Trophoblast cell (in vitro differentiated cells and primary cell): ENCODE data around the gene ABITRAM.
"Not testable (repeated sequence)": the region's sequence is repeated elsewhere in the genome, so short reads cannot be mapped to it uniquely, and the experiment has no call there.

ENCODE experiments used
- DNase-seq, 2 donors: peaks; one replicate each; pipeline ENCODE4 v3.0.0-alpha.2; 2016
- H2AFZ ChIP-seq: 2 replicates; pipeline ENCODE4 v1.6.1; 2013; ENCODE audit warnings: low read length, moderate library complexity, mild to moderate bottlenecking; ENCODE audit not compliant: insufficient read depth, poor library complexity
- H2AK5ac ChIP-seq: 2 replicates; pipeline ENCODE4 v1.6.1; 2013; ENCODE audit warnings: mild to moderate bottlenecking, low read length
- H2BK120ac ChIP-seq: 2 replicates; pipeline ENCODE4 v1.6.1; 2013; ENCODE audit warnings: low read length, mild to moderate bottlenecking, moderate library complexity; ENCODE audit not compliant: insufficient read depth, poor library complexity
- H2BK12ac ChIP-seq: 2 replicates; pipeline ENCODE4 v1.6.1; 2013; ENCODE audit warnings: mild to moderate bottlenecking, low read length, moderate library complexity
- H2BK5ac ChIP-seq: 2 replicates; pipeline ENCODE4 v1.6.1; 2013; ENCODE audit warnings: low read length, low read depth, moderate library complexity, mild to moderate bottlenecking; ENCODE audit not compliant: poor library complexity
- H3K14ac ChIP-seq: 2 replicates; pipeline ENCODE4 v1.6.1; 2013; ENCODE audit warnings: mild to moderate bottlenecking, low read length
- H3K18ac ChIP-seq: 2 replicates; pipeline ENCODE4 v1.6.1; 2013; ENCODE audit warnings: mild to moderate bottlenecking, low read length
- H3K23ac ChIP-seq: 2 replicates; pipeline ENCODE4 v1.6.1; 2013; ENCODE audit warnings: low read length
- H3K27ac ChIP-seq: 2 replicates; pipeline ENCODE4 v1.5.1; 2013; ENCODE audit warnings: low read depth, mild to moderate bottlenecking, inconsistent platforms, low read length, moderate library complexity
- H3K27me3 ChIP-seq: 2 replicates; pipeline ENCODE4 v1.6.1; 2013; ENCODE audit warnings: inconsistent platforms, mild to moderate bottlenecking, low read length, moderate library complexity; ENCODE audit not compliant: insufficient read depth
- H3K36me3 ChIP-seq, 2 experiments: 1 replicate in 1 of 2; 2 replicates in 1 of 2; pipeline ENCODE4 v1.6.1; 2013; ENCODE audit warnings: low read length in 2 of 2, mild to moderate bottlenecking in 2 of 2, moderate library complexity in 1 of 2; ENCODE audit not compliant: insufficient read depth in 2 of 2, control insufficient read depth in 1 of 2
- H3K4ac ChIP-seq: 2 replicates; pipeline ENCODE4 v1.6.1; 2013; ENCODE audit warnings: low read depth, mild to moderate bottlenecking, low read length, moderate library complexity
- H3K4me1 ChIP-seq, 2 experiments: 1 replicate in 1 of 2; 2 replicates in 1 of 2; pipeline ENCODE4 v1.6.1; 2013; ENCODE audit warnings: low read length in 2 of 2, mild to moderate bottlenecking in 2 of 2, moderate library complexity in 1 of 2; ENCODE audit not compliant: insufficient read depth in 2 of 2, control insufficient read depth in 1 of 2
- H3K4me2 ChIP-seq: 2 replicates; pipeline ENCODE4 v1.6.1; 2013; ENCODE audit warnings: inconsistent platforms, mild to moderate bottlenecking, low read length, moderate library complexity
- H3K4me3 ChIP-seq: 2 replicates; pipeline ENCODE4 v1.5.1; 2013; ENCODE audit warnings: mild to moderate bottlenecking, low read depth, low read length, inconsistent platforms
- H3K79me1 ChIP-seq: one replicate; pipeline ENCODE4 v1.6.1; 2013; ENCODE audit warnings: low read length
- H3K79me2 ChIP-seq: 2 replicates; pipeline ENCODE4 v1.6.1; 2013; ENCODE audit warnings: low read length, mild to moderate bottlenecking; ENCODE audit not compliant: control insufficient read depth, insufficient read depth, poor library complexity
- H3K9ac ChIP-seq: 2 replicates; pipeline ENCODE4 v1.6.1; 2013; ENCODE audit warnings: mild to moderate bottlenecking, low read length
- H3K9me3 ChIP-seq: 2 replicates; pipeline ENCODE4 v1.6.1; 2013; ENCODE audit warnings: low read depth, mild to moderate bottlenecking, control low read depth, inconsistent platforms, low read length; ENCODE audit not compliant: insufficient read depth
- H4K12ac ChIP-seq: 2 replicates; pipeline ENCODE4 v1.6.1; 2013; ENCODE audit warnings: low read depth, mild to moderate bottlenecking, low read length, moderate library complexity
- H4K8ac ChIP-seq: 2 replicates; pipeline ENCODE4 v1.6.1; 2013; ENCODE audit warnings: low read depth, mild to moderate bottlenecking, low read length, moderate library complexity
- H4K91ac ChIP-seq: one replicate; pipeline ENCODE4 v1.6.1; 2013; ENCODE audit warnings: low read depth, mild to moderate bottlenecking, low read length, moderate library complexity
- WGBS: extraction: QIAGEN DNeasy Blood & Tissue Kit; methylation state at CpG from one replicate; pipeline ENCODE4 v1.1.7; 2013; ENCODE audit warnings: missing lambda C conversion rate; ENCODE audit not compliant: insufficient read length, insufficient coverage; ENCODE audit errors: extremely low coverage; 5-methylcytosine and 5-hydroxymethylcytosine counted together

ABITRAM gene

DNA sequence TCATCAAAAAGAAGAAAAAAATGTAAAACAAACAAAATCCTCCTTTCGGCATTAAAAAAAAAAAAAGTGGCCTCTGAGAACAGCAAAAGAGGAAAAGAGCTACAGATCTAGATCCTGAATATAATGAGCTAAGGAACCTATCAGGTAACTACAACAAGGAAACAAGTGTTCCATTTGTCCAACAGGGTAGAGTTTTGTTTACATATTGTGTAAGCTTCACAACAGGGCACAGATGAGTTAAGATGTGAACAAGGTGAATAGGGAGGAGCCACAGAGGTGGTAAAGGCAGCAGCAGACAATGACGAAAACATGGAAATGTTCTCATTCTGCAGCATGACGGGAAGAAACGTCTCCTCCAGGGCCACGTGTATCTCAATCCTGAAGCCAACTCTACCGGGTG is 14.7 kb upstream of the ABITRAM start:
- Histone ChIP-seq H3K4me3 (no peak overlapping the region), H2BK5ac (no peak overlapping the region), H3K9me3 (no peaks in the 10 kb centered on the region), H3K4ac (no peak overlapping the region), H4K8ac (no peak overlapping the region), H2BK12ac (no peak overlapping the region), H4K12ac (no peak overlapping the region), H4K91ac (no peak overlapping the region), H3K4me1 (no peaks in the 10 kb centered on the region), H3K23ac (no peak overlapping the region), H3K4me2 (no peak overlapping the region), H3K79me2 (no peaks in the 10 kb centered on the region), H3K27ac (no peak overlapping the region), H3K14ac (no peak overlapping the region), H2AFZ (no peak overlapping the region), H3K36me3 (peaks cover 7 to 19% of the 10 kb centered on the region in 2 experiments), H2AK5ac (no peak overlapping the region), H3K9ac (no peak overlapping the region), H2BK120ac (no peak overlapping the region), H3K27me3 (no peaks in the 10 kb centered on the region), H3K18ac (no peak overlapping the region), H3K79me1 (no peaks in the 10 kb centered on the region)
- WGBS: no CpG with 5 or more reads among the region's 6 CpGs
- DNase-seq: no peak

DNA sequence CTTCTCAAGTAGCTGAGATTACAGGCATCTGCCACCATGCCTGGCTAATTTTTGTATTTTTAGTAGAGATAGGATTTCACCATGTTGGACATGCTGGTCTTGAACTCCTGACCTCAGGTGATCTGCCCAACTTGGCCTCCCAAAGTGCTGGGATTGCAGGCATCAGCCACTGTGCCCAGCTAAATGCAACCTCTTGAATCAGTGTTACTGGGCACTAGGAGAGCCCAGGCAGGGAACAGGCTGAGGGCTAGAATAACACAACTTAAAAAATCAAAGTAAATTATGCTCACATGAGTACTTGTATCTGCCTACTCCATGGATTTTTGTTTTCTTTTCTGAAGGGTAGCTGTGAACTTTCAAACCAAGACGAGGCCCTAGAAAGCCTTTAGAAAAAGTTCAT is 13.8 kb upstream of the ABITRAM start:
- not testable (repeated sequence) for H3K4ac ChIP-seq, H3K18ac ChIP-seq, H3K4me2 ChIP-seq, H2AFZ ChIP-seq, DNase-seq, H2BK12ac ChIP-seq, H3K9me3 ChIP-seq, H3K23ac ChIP-seq, H2BK5ac ChIP-seq, H4K8ac ChIP-seq, H2AK5ac ChIP-seq, H3K14ac ChIP-seq, H3K4me1 ChIP-seq, H3K4me3 ChIP-seq, H3K27ac ChIP-seq, H3K27me3 ChIP-seq, H3K79me1 ChIP-seq, H4K12ac ChIP-seq, H3K79me2 ChIP-seq, H4K91ac ChIP-seq, H2BK120ac ChIP-seq, H3K9ac ChIP-seq
- WGBS: no CpG with 5 or more reads among the region's 1 CpG
- peaks cover 7 to 22% of the 10 kb centered on the region in 2 experiments for H3K36me3 ChIP-seq

GRCh38 chr9:108921200-108921599 is 13.0 kb upstream of the ABITRAM start:
- no peak overlapping the region for H3K14ac ChIP-seq
- no peak overlapping the region for H2BK120ac ChIP-seq
- H3K79me2 ChIP-seq: no peaks in the 10 kb centered on the region
- no peak overlapping the region for H3K4me2 ChIP-seq
- no peak overlapping the region for H2BK12ac ChIP-seq
- no peak overlapping the region for H3K27ac ChIP-seq
- no peak overlapping the region for H4K8ac ChIP-seq
- no peak overlapping the region for H3K4me3 ChIP-seq
- H4K91ac ChIP-seq: no peak overlapping the region
- no peak overlapping the region for H2AFZ ChIP-seq
- H3K9me3 ChIP-seq: no peaks in the 10 kb centered on the region
- no peak overlapping the region for H3K4ac ChIP-seq
- H3K23ac ChIP-seq: no peak overlapping the region
- no peak overlapping the region for H3K18ac ChIP-seq
- H3K4me1 ChIP-seq: no peaks in the 10 kb centered on the region
- H3K79me1 ChIP-seq: no peaks in the 10 kb centered on the region
- H2AK5ac ChIP-seq: no peak overlapping the region
- peaks cover 7 to 27% of the 10 kb centered on the region in 2 experiments for H3K36me3 ChIP-seq
- WGBS: no CpG with 5 or more reads among the region's 1 CpG
- no peak overlapping the region for H4K12ac ChIP-seq
- H2BK5ac ChIP-seq: no peak overlapping the region
- no peak overlapping the region for H3K9ac ChIP-seq
- DNase-seq: no peak
- no peaks in the 10 kb centered on the region for H3K27me3 ChIP-seq

- Histone ChIP-seq H3K27ac (no peak overlapping the region), H2BK120ac (no peak overlapping the region), H3K4me2 (no peak overlapping the region), H3K9me3 (no peaks in the 10 kb centered on the region), H3K4me1 (no peaks in the 10 kb centered on the region), H3K36me3 (peaks cover 2 to 31% of the 10 kb centered on the region in 2 experiments), H3K27me3 (no peaks in the 10 kb centered on the region), H3K18ac (no peak overlapping the region), H3K4ac (no peak overlapping the region), H3K23ac (no peak overlapping the region), H2AFZ (no peak overlapping the region), H2BK12ac (no peak overlapping the region), H4K8ac (no peak overlapping the region), H3K79me1 (no peaks in the 10 kb centered on the region), H3K14ac (no peak overlapping the region), H3K79me2 (no peaks in the 10 kb centered on the region), H2BK5ac (no peak overlapping the region), H4K12ac (no peak overlapping the region), H3K9ac (no peak overlapping the region), H2AK5ac (no peak overlapping the region), H4K91ac (no peak overlapping the region), H3K4me3 (no peak overlapping the region)
- DNase-seq: no peak
These were observed 9.7 kb upstream of the ABITRAM start for GRCh38 chr9:108924466-108924865.
